ENCODE results near the gene SAMD13. TPM values are rescaled to one million over a fixed set of nuclear protein-coding genes. Genes with fewer than 3 reads are reported as not detected.

The SAMD13 gene
- total and polyA plus RNA-seq, 10 of the 15 experiments (the other 5 are each of a cell fraction or from before 2014, with no cell fraction given) = 0.81 to 1.9 (median 1.2) TPM; not detected in 1

- no peak for FAIRE-seq
- ChIA-PET POLR2A (no interaction called here), SMC1A (ENCODE audit: uncharacterized antibody, unreplicated experiment) (no interaction called here), RAD21 (ENCODE audit: unreplicated experiment) (no interaction called here), CTCF (no interaction called here)
- H4K20me1 ChIP-seq (ENCODE audit: control insufficient read depth, insufficient read depth) = no peaks in the 10 kb centered on the region
- no peak overlapping the region for H3K4me3 ChIP-seq
- H3K27me3 ChIP-seq (replicated peaks in 1 of 2; ENCODE audit: control insufficient read depth in 2 of 2, insufficient read depth in 2 of 2, low read length in 1 of 2) = no peaks in the 10 kb centered on the region
- no peaks in the 10 kb centered on the region for H3K79me2 ChIP-seq (ENCODE audit: control insufficient read depth, insufficient read depth, low read length)
- BruUV-seq (replicated peaks) = no TSS peak
- H3K9ac ChIP-seq (ENCODE audit: control insufficient read depth, insufficient read depth, low read length) = no peak overlapping the region
- in situ Hi-C loops (cut with MboI) (no loop called here), intact Hi-C loops (cut with micrococcal nuclease; ENCODE audit: unreplicated experiment) (no loop called here)
- ATAC-seq = no peak
- 84% methylated on average over 5 of the region's 5 CpGs for WGBS (ENCODE audit: insufficient coverage, insufficient replicate concordance, low lambda C conversion rate, missing lambda C conversion rate)
- H3K9me3 ChIP-seq (replicated peaks; ENCODE audit: control insufficient read depth, insufficient read depth, low read length) = no peaks in the 10 kb centered on the region
- TF ChIP-seq BMI1 (IDR thresholded peaks at IDR 0.05; ENCODE audit: borderline replicate concordance) (peak; percentile 61), TAF1 (IDR thresholded peaks at IDR 0.05; ENCODE audit: borderline replicate concordance, low read depth, low read length) (no peak)
- H2AFZ ChIP-seq (ENCODE audit: control insufficient read depth, low read depth, low read length) = no peak overlapping the region
- no peaks in the 10 kb centered on the region for H3K36me3 ChIP-seq (ENCODE audit: control insufficient read depth in 2 of 2, insufficient read depth in 2 of 2, low read length in 1 of 2)
- H3K4me1 ChIP-seq (ENCODE audit: control insufficient read depth, insufficient read depth, low read length) = peaks cover 10% of the 10 kb centered on the region
- no peak overlapping the region for H3K4me2 ChIP-seq (ENCODE audit: control insufficient read depth, insufficient read depth)
- H3K27ac ChIP-seq (ENCODE audit: control insufficient read depth, insufficient read depth) = no peak overlapping the region
- no peak for DNase-seq (ENCODE audit: low read depth, low spot score)
Measured at GRCh38 chr1:84386716-84387479, 85.4 kb downstream of the SAMD13 start.

GRCh38 chr1:84387480-84388163, 86.1 kb downstream of the SAMD13 start:
- no peak overlapping the region for H3K27ac ChIP-seq (ENCODE audit: control insufficient read depth, insufficient read depth)
- no peak for DNase-seq (ENCODE audit: low read depth, low spot score)
- no peaks in the 10 kb centered on the region for H3K79me2 ChIP-seq (ENCODE audit: control insufficient read depth, insufficient read depth, low read length)
- FAIRE-seq = no peak
- no peak for ATAC-seq
- no peaks in the 10 kb centered on the region for H3K36me3 ChIP-seq (ENCODE audit: control insufficient read depth in 2 of 2, insufficient read depth in 2 of 2, low read length in 1 of 2)
- no peak overlapping the region for H3K4me3 ChIP-seq
- H3K27me3 ChIP-seq (replicated peaks in 1 of 2; ENCODE audit: control insufficient read depth in 2 of 2, insufficient read depth in 2 of 2, low read length in 1 of 2) = no peaks in the 10 kb centered on the region
- no TSS peak for BruUV-seq (replicated peaks)
- POLR2A ChIA-PET = no interaction called here
- H2AFZ ChIP-seq (ENCODE audit: control insufficient read depth, low read depth, low read length) = no peak overlapping the region
- WGBS (ENCODE audit: insufficient coverage, insufficient replicate concordance, low lambda C conversion rate, missing lambda C conversion rate) = 69% methylated on average over 8 of the region's 8 CpGs
- H4K20me1 ChIP-seq (ENCODE audit: control insufficient read depth, insufficient read depth) = no peaks in the 10 kb centered on the region
- CTCF ChIA-PET = no interaction called here
- no peak overlapping the region for H3K4me2 ChIP-seq (ENCODE audit: control insufficient read depth, insufficient read depth)
- SMC1A ChIA-PET (ENCODE audit: uncharacterized antibody, unreplicated experiment) = interaction anchor here (1.0 kb wide), 1 partner anchor 10 kb away, joined by 3 read pairs; no protein-coding TSS in a partner anchor
- in situ Hi-C loops (cut with MboI) (no loop called here), intact Hi-C loops (cut with micrococcal nuclease; ENCODE audit: unreplicated experiment) (no loop called here)
- no peak overlapping the region for H3K9ac ChIP-seq (ENCODE audit: control insufficient read depth, insufficient read depth, low read length)
- H3K9me3 ChIP-seq (replicated peaks; ENCODE audit: control insufficient read depth, insufficient read depth, low read length) = no peaks in the 10 kb centered on the region
- H3K4me1 ChIP-seq (ENCODE audit: control insufficient read depth, insufficient read depth, low read length) = peaks cover 10% of the 10 kb centered on the region
- RAD21 ChIA-PET (ENCODE audit: unreplicated experiment) = no interaction called here
- no peak for TF ChIP-seq NR2C1 (IDR thresholded peaks at IDR 0.05)
- no peak for TF ChIP-seq CHD2 (IDR thresholded peaks at IDR 0.05; ENCODE audit: borderline replicate concordance, low read depth, low read length)
- TF ChIP-seq KDM1A (IDR thresholded peaks at IDR 0.05; ENCODE audit: borderline replicate concordance) = no peak
- no peak for TF ChIP-seq HCFC1 (IDR thresholded peaks at IDR 0.05; ENCODE audit: low read length)
- no peak for TF ChIP-seq HDGF (IDR thresholded peaks at IDR 0.05)
- no peak for TF ChIP-seq NR2F1 (conservative IDR thresholded peaks at IDR 0.05)
- TF ChIP-seq, protein P1, sequence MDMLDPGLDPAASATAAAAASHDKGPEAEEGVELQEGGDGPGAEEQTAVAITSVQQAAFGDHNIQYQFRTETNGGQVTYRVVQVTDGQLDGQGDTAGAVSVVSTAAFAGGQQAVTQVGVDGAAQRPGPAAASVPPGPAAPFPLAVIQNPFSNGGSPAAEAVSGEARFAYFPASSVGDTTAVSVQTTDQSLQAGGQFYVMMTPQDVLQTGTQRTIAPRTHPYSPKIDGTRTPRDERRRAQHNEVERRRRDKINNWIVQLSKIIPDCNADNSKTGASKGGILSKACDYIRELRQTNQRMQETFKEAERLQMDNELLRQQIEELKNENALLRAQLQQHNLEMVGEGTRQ (IDR thresholded peaks at IDR 0.05; ENCODE audit: borderline replicate concordance, low read depth, low read length) = no peak
- TF ChIP-seq, protein P2, sequence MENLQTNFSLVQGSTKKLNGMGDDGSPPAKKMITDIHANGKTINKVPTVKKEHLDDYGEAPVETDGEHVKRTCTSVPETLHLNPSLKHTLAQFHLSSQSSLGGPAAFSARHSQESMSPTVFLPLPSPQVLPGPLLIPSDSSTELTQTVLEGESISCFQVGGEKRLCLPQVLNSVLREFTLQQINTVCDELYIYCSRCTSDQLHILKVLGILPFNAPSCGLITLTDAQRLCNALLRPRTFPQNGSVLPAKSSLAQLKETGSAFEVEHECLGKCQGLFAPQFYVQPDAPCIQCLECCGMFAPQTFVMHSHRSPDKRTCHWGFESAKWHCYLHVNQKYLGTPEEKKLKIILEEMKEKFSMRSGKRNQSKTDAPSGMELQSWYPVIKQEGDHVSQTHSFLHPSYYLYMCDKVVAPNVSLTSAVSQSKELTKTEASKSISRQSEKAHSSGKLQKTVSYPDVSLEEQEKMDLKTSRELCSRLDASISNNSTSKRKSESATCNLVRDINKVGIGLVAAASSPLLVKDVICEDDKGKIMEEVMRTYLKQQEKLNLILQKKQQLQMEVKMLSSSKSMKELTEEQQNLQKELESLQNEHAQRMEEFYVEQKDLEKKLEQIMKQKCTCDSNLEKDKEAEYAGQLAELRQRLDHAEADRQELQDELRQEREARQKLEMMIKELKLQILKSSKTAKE (IDR thresholded peaks at IDR 0.05; ENCODE audit: low read depth, poor library complexity, severe bottlenecking) = no peak
- TF ChIP-seq CEBPB (IDR thresholded peaks at IDR 0.05; ENCODE audit: borderline replicate concordance in 1 of 2, low read depth in 2 of 2, low read length in 2 of 2) = no peak
- no peak for TF ChIP-seq WRNIP1 (IDR thresholded peaks at IDR 0.05; ENCODE audit: borderline replicate concordance, low read depth, low read length)

Measured in GM12878 (cell line).